Thyroid gland (tissue), 4 donors: Measurements from ENCODE around the gene RASGRP4. TPM values are rescaled to one million over a fixed set of nuclear protein-coding genes. Genes with fewer than 3 reads are reported as not detected.
"Not testable (repeated sequence)": the region's sequence is repeated elsewhere in the genome, so short reads cannot be mapped to it uniquely, and the experiment has no call there.

Experiments
- DNase-seq, 2 donors: peaks; one replicate each; pipeline ENCODE4 v3.0.0-alpha.2; 2019
- H3K27ac ChIP-seq, 3 donors: fragments of 200-600 bp; sonication (generic); 1 replicate in 2 of 3; 2 replicates in 1 of 3; pipeline ENCODE4 v1.5.1; 2016 to 2019; ENCODE audit warnings: mild to moderate bottlenecking in 1 of 3, moderate library complexity in 1 of 3
- H3K27me3 ChIP-seq: fragments of 200-600 bp; sonication (generic); one replicate; pipeline ENCODE4 v1.5.1; 2019
- H3K36me3 ChIP-seq, 2 donors: fragments of 200-600 bp; sonication (generic); one replicate each; pipeline ENCODE4 v1.5.1; 2016 to 2019
- H3K4me1 ChIP-seq, 2 donors: fragments of 200-600 bp; sonication (generic); one replicate each; pipeline ENCODE4 v1.5.1; 2017 to 2019
- H3K4me3 ChIP-seq, 3 donors: fragments of 200-600 bp; sonication (generic); replicated peaks in 1 of 3; 1 replicate in 2 of 3; 2 replicates in 1 of 3; pipeline ENCODE4 v1.5.1; 2016; ENCODE audit warnings: mild to moderate bottlenecking in 1 of 3
- H3K9me3 ChIP-seq: fragments of 200-600 bp; sonication (generic); one replicate; pipeline ENCODE4 v1.5.1; 2017
- POLR2A ChIP-seq, 2 donors: fragments of 450-650 bp; IDR thresholded peaks; one replicate each; pipeline ENCODE4 v1.6.1; 2017; ENCODE audit warnings: antibody characterized with exemption in 2 of 2, mild to moderate bottlenecking in 2 of 2, moderate library complexity in 1 of 2
- WGBS, 2 donors: methylation state at CpG; one replicate each; pipeline ENCODE4 v1.1.5; 2017; 5-methylcytosine and 5-hydroxymethylcytosine counted together
- intact Hi-C: fragments of 100-400 bp; cut with DNase I; formaldehyde crosslinking; loops from one replicate; pipeline ENCODE4 v1.15.1; 2023
- total RNA-seq, 4 donors: library from RNA; depleted of rRNA; stranded (reverse); fragments of >200 nt; gene quantifications; one replicate each; pipeline ENCODE4 v1.2.3, GENCODE V29; 2016
- TF ChIP-seq, protein P1 (sequence below), 6 experiments: fragments of 200-600 bp in 3 of 6; fragments of 450-650 bp in 3 of 6; sonication (generic) in 3 of 6; IDR thresholded peaks; one replicate each; pipeline ENCODE4 v1.5.1; 2016 to 2019; ENCODE audit warnings: antibody characterized with exemption in 6 of 6, mild to moderate bottlenecking in 2 of 6, inconsistent platforms in 1 of 6, moderate library complexity in 1 of 6

Gene RASGRP4, protein sequence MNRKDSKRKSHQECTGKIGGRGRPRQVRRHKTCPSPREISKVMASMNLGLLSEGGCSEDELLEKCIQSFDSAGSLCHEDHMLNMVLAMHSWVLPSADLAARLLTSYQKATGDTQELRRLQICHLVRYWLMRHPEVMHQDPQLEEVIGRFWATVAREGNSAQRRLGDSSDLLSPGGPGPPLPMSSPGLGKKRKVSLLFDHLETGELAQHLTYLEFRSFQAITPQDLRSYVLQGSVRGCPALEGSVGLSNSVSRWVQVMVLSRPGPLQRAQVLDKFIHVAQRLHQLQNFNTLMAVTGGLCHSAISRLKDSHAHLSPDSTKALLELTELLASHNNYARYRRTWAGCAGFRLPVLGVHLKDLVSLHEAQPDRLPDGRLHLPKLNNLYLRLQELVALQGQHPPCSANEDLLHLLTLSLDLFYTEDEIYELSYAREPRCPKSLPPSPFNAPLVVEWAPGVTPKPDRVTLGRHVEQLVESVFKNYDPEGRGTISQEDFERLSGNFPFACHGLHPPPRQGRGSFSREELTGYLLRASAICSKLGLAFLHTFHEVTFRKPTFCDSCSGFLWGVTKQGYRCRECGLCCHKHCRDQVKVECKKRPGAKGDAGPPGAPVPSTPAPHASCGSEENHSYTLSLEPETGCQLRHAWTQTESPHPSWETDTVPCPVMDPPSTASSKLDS
- total RNA-seq = 1 to 10 TPM in 2 of 4 donors, under 1 TPM in 2; 0.89 to 1.7 (median 1.2) TPM

DNA sequence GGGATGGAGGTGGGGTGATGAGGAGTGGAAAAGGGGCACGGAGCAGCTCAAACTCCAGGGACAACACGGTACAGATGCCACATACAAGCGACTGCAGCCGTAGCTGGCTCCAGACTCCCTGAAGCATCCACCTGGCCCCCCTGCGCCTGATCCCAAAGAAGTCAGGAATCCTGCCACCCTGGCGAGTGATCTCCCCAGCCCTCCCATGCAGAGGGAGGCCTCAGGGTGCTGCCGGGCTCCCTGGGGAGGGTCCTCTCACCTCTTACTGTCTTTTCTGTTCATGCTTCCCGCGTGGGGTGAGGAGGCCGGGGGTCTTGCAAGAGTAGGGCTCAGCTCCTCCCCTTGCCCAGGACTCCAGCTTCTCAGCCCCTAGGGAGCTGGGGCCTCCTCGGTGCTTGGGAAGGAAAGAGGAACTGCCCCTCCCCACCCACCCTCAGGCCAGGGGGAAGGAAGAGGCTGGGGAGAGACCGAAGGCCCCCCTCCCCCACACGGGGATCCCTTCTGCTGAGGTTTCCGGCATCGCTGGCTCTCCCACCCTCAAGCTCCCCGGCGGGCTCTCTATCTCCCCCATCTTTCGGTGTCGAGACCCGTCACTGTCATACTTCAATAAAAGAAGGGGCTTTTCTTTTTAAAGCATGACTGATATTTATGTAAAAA is at the start of gene RASGRP4:
Gene RASGRP4, minus strand, starts transcription at position 410 of the 657 bp plus-strand sequence. Its CDS starts 128 bp downstream, at position 282.
- TF ChIP-seq POLR2A (IDR thresholded peaks at IDR 0.05) = no peak
- TF ChIP-seq, protein P1, sequence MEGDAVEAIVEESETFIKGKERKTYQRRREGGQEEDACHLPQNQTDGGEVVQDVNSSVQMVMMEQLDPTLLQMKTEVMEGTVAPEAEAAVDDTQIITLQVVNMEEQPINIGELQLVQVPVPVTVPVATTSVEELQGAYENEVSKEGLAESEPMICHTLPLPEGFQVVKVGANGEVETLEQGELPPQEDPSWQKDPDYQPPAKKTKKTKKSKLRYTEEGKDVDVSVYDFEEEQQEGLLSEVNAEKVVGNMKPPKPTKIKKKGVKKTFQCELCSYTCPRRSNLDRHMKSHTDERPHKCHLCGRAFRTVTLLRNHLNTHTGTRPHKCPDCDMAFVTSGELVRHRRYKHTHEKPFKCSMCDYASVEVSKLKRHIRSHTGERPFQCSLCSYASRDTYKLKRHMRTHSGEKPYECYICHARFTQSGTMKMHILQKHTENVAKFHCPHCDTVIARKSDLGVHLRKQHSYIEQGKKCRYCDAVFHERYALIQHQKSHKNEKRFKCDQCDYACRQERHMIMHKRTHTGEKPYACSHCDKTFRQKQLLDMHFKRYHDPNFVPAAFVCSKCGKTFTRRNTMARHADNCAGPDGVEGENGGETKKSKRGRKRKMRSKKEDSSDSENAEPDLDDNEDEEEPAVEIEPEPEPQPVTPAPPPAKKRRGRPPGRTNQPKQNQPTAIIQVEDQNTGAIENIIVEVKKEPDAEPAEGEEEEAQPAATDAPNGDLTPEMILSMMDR (IDR thresholded peaks at IDR 0.05) = no peak
- no peaks in the 10 kb centered on the region for H3K27me3 ChIP-seq
- DNase-seq = no peak
- no peaks in the 10 kb centered on the region for H3K36me3 ChIP-seq
- no peak within 1 kb of the TSS for H3K27ac ChIP-seq
- 18 to 25% methylated on average over 8 to 13 of the region's 20 CpGs for WGBS, 2 donors
- intact Hi-C loops = no loop called here
- H3K4me3 ChIP-seq = no peak within 1 kb of the TSS
- no peaks in the 10 kb centered on the region for H3K9me3 ChIP-seq
- no peaks in the 10 kb centered on the region for H3K4me1 ChIP-seq

DNA sequence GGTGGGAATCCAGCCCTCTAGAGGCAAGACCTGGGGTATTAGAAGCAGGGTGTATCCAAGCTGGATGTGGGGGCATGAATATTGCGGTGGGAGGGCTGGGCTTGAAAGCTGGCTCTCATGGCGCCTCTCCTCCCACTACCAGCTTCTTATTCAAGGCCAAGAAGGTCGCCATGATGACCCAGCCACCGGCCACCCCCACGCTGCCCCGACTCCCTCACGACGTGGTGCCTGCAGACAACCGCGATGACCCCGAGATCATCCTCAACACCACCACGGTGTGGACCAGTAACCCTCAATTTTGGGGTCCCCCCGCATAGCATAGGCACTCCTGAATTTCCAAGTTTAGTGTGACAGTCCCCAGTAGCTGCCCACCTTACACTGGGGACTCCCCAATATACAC is 49.2 kb upstream of the RASGRP4 start:
- H3K36me3 ChIP-seq = no peaks in the 10 kb centered on the region
- no peak overlapping the region for H3K27ac ChIP-seq
- H3K9me3 ChIP-seq = no peaks in the 10 kb centered on the region
- intact Hi-C loops = no loop called here
- no peak overlapping the region for H3K4me3 ChIP-seq
- no peaks in the 10 kb centered on the region for H3K27me3 ChIP-seq
- TF ChIP-seq POLR2A (IDR thresholded peaks at IDR 0.05) = no peak
- TF ChIP-seq, protein P1 (IDR thresholded peaks at IDR 0.05) = no peak
- DNase-seq = no peak
- WGBS, 2 donors = 85 to 93% methylated on average over 9 of the region's 13 CpGs
- no peaks in the 10 kb centered on the region for H3K4me1 ChIP-seq

DNA sequence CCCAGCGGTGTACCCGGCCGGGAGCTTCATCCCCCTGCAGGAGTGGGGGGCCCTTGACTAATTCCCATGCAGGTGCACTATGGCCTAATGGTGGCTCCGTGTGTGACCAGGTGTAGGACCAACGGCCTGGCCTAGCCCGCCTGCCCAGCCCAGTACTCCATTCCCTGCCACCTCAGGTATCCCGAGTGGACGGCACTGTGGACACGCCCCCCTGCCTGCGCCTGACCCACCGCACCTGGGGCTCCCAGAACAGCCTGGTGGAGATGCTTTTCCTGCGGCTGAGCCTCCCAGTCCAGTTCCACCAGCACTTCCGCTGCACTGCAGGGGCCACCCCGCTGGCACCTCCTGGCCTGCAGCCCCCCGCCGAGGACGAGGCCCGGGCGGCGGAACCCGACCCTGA is 47.2 kb upstream of the RASGRP4 start:
- Histone ChIP-seq H3K4me1 (no peaks in the 10 kb centered on the region), H3K36me3 (no peaks in the 10 kb centered on the region), H3K27ac (no peak overlapping the region), H3K27me3 (no peaks in the 10 kb centered on the region), H3K9me3 (no peaks in the 10 kb centered on the region), H3K4me3 (no peak overlapping the region)
- no peak for DNase-seq
- intact Hi-C loops = no loop called here
- no peak for TF ChIP-seq POLR2A (IDR thresholded peaks at IDR 0.05)
- TF ChIP-seq, protein P1 (IDR thresholded peaks at IDR 0.05) = no peak
- WGBS, 2 donors = 85 to 89% methylated on average over 13 to 19 of the region's 21 CpGs

DNA sequence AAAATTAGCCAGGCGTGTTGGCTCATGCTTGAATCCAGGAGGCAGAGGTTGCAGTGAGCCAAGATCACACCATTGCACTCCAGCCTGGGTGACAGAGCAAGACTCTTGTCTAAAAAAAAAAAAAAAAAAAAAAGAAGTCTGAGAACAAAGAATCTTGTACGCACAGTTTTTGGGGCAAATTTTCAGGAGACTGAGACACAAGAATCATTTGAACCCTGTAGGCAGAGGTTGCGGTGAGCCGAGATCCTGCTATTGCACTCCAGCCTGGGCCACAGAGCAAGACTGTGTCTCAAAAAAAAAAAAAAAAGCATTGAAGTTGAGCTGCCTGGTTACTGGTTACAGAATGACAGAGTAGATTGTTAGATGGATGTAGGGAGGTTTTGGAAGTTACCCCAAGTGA is 46.7 kb upstream of the RASGRP4 start:
- DNase-seq, H3K4me3 ChIP-seq, H3K36me3 ChIP-seq, H3K27ac ChIP-seq, H3K4me1 ChIP-seq, H3K27me3 ChIP-seq, intact Hi-C loops, H3K9me3 ChIP-seq: not testable (repeated sequence)
- WGBS, 2 donors = 72 to 83% methylated on average over 4 of the region's 4 CpGs

DNA sequence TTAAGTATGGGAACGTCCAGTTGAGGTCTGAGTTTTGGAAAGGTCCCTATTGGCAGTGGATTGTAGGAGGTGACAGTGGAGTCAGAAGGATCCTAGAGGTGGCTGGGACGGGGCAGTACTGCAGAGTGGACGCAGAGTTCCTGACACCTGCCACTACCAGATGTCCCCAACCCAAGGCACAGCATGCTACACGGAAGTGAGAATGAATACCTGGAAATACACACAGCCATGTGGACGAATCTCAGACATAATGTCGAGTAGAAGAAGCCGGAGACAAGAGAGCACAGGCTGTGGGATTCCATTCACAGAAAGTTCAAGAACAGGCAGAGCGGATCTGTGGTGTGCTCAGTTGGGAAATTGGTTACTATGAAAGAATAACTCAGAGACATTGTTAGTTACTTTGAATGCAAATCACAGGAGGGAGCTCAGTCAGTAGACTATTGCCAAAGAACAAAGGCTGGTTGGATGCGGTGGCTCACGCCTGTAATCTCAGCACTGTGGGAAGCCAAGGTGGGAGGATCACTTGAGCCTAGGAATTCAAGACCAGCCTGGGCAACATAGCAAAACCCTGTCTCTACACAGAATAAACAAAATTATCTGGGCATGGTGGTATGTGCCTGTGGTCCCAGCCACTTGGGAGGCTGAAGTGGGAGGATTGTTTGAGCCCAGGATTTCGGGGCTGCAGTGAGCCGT is 44.9 kb upstream of the RASGRP4 start:
- no peak for DNase-seq
- H3K27me3 ChIP-seq = no peaks in the 10 kb centered on the region
- H3K4me1 ChIP-seq = no peaks in the 10 kb centered on the region
- intact Hi-C loops = no loop called here
- no peaks in the 10 kb centered on the region for H3K36me3 ChIP-seq
- 72 to 78% methylated on average over 12 of the region's 12 CpGs for WGBS, 2 donors
- no peaks in the 10 kb centered on the region for H3K9me3 ChIP-seq
- no peak overlapping the region for H3K4me3 ChIP-seq
- TF ChIP-seq POLR2A (IDR thresholded peaks at IDR 0.05) = no peak
- TF ChIP-seq, protein P1 (IDR thresholded peaks at IDR 0.05) = no peak
- no peak overlapping the region for H3K27ac ChIP-seq
